Activated T-cell treated with anti-CD3 and anti-CD28 coated beads, Interleukin-2, amount 50 U/mL, for 72 hours (primary cell): ENCODE data around the gene OLFML2B. TPM values are rescaled to one million over a fixed set of nuclear protein-coding genes. Genes with fewer than 3 reads are reported as not detected.
"Not testable (repeated sequence)": the region's sequence is repeated elsewhere in the genome, so short reads cannot be mapped to it uniquely, and the experiment has no call there.

Experiments used
- ATAC-seq, 2 donors: fragments of 150-1000 bp; cut with Tn5 transposase; replicated peaks in 1 of 2; 2 replicates each; pipeline ENCODE4 v1.10.0; 2021; ENCODE audit warnings: moderate library complexity in 2 of 2, mild to moderate bottlenecking in 1 of 2
- DNase-seq, 2 donors: peaks; one replicate each; pipeline ENCODE4 v3.0.0; 2021 to 2022; ENCODE audit warnings: mixed read lengths in 1 of 2
- H3K27ac Mint-ChIP-seq: one replicate; pipeline ENCODE4 v1.8.0; 2022; ENCODE audit warnings: mild to moderate bottlenecking, moderate library complexity, mixed read lengths
- H3K27me3 Mint-ChIP-seq: one replicate; pipeline ENCODE4 v1.8.0; 2022; ENCODE audit warnings: low read depth, mixed read lengths
- H3K36me3 Mint-ChIP-seq, 2 donors: one replicate each; pipeline ENCODE4 v1.8.0; 2022; ENCODE audit warnings: mixed read lengths in 2 of 2, mild to moderate bottlenecking in 1 of 2; ENCODE audit not compliant: insufficient read depth in 2 of 2
- H3K4me1 Mint-ChIP-seq: one replicate; pipeline ENCODE4 v1.8.0; 2022; ENCODE audit warnings: low read depth, mixed read lengths
- H3K4me3 Mint-ChIP-seq, 2 donors: one replicate each; pipeline ENCODE4 v1.8.0; 2022; ENCODE audit warnings: mild to moderate bottlenecking in 2 of 2, mixed read lengths in 2 of 2, moderate library complexity in 2 of 2
- H3K9me3 Mint-ChIP-seq, 2 donors: one replicate each; pipeline ENCODE4 v1.8.0; 2022; ENCODE audit warnings: mixed read lengths in 2 of 2
- total RNA-seq, 2 donors: library from RNA; stranded (reverse); gene quantifications; one replicate each; pipeline ENCODE4 v1.2.3, GENCODE V29; 2022

The OLFML2B gene
- total RNA-seq, 2 donors from 2014 or later = not detected

GRCh38 chr1:162056579-162056978 lies 32.9 kb upstream of the OLFML2B start:
- H3K9me3 Mint-ChIP-seq = no peaks in the 10 kb centered on the region
- no peaks in the 10 kb centered on the region for H3K4me1 Mint-ChIP-seq
- H3K27me3 Mint-ChIP-seq = peaks cover 9% of the 10 kb centered on the region
- no peak overlapping the region for H3K4me3 Mint-ChIP-seq
- no peaks in the 10 kb centered on the region for H3K36me3 Mint-ChIP-seq
- DNase-seq = no peak
- ATAC-seq = no peak
- H3K27ac Mint-ChIP-seq = no peak overlapping the region

DNA sequence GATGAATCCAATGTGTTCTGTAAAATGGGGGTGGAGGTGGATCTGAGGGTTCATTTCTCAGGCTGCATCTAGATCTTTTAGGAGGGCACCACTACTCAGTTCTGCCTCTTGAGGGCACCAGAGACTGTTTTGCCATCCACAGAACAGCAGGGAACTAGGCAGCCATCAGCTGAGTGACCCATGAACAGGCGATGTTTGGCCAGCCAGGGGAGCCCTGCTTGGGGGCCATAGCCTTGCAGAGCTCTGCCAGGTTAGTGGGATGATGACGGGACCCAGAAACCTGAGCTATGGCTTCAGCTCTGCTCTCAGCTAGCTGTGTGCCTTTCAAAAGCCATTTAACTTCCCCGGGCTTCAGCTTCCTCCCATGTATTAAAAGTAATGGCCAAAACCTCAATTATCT lies 32.4 kb upstream of the OLFML2B start:
- ATAC-seq = peak; percentile 53 to 67
- Mint-ChIP-seq H3K4me3 (no peak overlapping the region), H3K36me3 (no peaks in the 10 kb centered on the region)

DNA sequence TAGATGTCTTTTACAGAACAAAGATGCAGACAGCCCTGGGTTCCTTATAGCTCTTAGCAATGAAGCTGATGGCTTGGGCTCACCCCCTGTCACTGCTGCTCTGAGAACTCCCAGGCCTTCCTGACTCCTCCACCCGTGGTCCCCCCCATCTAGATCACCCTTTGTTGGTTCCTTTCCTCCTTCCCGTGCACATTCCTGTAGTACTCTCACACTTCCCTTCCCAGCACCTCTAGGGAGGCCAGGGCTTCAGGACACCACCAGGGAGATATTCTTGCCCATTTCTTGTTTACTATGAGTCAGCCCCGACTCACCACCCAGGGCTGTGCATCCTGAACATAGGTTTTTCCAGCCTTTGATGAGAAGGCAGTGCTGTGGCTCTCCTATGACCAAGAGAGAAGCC lies 31.4 kb upstream of the OLFML2B start:
- Mint-ChIP-seq H3K27me3 (peaks cover 7% of the 10 kb centered on the region), H3K9me3 (no peaks in the 10 kb centered on the region), H3K4me1 (no peaks in the 10 kb centered on the region), H3K4me3 (no peak overlapping the region), H3K27ac (no peak overlapping the region), H3K36me3 (no peaks in the 10 kb centered on the region)
- DNase-seq (no peak), ATAC-seq (peak in 1 of 2 donors; percentile 46)

More for the DNA sequence above, 32.4 kb upstream of the OLFML2B start:
- Mint-ChIP-seq H3K9me3 (no peaks in the 10 kb centered on the region), H3K27me3 (peaks cover 7% of the 10 kb centered on the region), H3K4me1 (no peaks in the 10 kb centered on the region), H3K27ac (no peak overlapping the region)
- peak; percentile 51 to 54 for DNase-seq

GRCh38 chr1:162053949-162054348 lies 30.3 kb upstream of the OLFML2B start:
- not testable (repeated sequence) for H3K4me1 Mint-ChIP-seq, H3K4me3 Mint-ChIP-seq, DNase-seq, H3K9me3 Mint-ChIP-seq, H3K27me3 Mint-ChIP-seq, H3K27ac Mint-ChIP-seq, ATAC-seq, H3K36me3 Mint-ChIP-seq

DNA sequence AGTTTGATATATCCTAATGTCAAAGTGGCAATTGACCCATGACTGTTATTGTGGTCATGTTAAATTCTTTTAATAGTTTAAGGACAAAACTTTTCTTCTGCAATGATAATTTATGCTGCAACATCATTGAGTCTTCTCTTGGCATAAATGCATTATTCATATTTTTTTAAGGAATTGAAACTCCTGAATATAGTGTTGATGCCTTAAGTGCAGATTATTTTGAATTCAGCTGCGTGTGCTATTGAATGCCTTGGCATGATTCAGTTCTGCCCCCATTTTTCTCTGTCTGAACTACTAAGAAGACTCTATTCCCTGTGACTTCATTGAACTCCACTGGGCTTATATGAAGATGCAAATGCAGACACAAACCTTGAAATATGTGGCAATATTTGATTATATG lies 23.3 kb upstream of the OLFML2B start:
- no peaks in the 10 kb centered on the region for H3K36me3 Mint-ChIP-seq
- no peak for ATAC-seq
- no peaks in the 10 kb centered on the region for H3K4me1 Mint-ChIP-seq
- H3K9me3 Mint-ChIP-seq = no peaks in the 10 kb centered on the region
- no peak for DNase-seq
- H3K4me3 Mint-ChIP-seq = no peak overlapping the region
- peaks cover 13% of the 10 kb centered on the region for H3K27me3 Mint-ChIP-seq
- no peak overlapping the region for H3K27ac Mint-ChIP-seq

DNA sequence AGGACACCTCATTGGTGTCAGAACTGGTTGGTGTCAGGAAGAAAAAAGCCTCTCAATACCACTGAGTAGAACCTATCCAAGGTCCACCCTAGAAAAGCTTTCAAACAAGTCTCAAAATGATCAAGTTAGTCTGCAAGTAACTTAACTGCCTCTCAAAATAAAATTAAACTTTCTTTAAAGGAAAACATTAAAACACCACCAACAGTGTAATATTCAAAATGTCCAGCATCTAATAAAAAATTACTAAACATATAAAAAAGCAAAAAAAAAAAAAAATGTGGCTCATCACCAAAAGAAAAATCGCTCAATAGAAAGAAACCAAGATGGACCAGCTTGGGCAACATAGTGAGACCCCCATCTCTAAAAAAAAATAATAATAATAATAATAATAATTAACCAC lies 18.7 kb upstream of the OLFML2B start:
- peaks cover 13% of the 10 kb centered on the region for H3K27me3 Mint-ChIP-seq
- no peak overlapping the region for H3K4me3 Mint-ChIP-seq
- ATAC-seq (no peak), DNase-seq (no peak)
- H3K27ac Mint-ChIP-seq = no peak overlapping the region
- H3K4me1 Mint-ChIP-seq = peaks cover 11% of the 10 kb centered on the region
- H3K9me3 Mint-ChIP-seq = peaks cover 0 to 2% of the 10 kb centered on the region in 2 donors
- no peaks in the 10 kb centered on the region for H3K36me3 Mint-ChIP-seq

DNA sequence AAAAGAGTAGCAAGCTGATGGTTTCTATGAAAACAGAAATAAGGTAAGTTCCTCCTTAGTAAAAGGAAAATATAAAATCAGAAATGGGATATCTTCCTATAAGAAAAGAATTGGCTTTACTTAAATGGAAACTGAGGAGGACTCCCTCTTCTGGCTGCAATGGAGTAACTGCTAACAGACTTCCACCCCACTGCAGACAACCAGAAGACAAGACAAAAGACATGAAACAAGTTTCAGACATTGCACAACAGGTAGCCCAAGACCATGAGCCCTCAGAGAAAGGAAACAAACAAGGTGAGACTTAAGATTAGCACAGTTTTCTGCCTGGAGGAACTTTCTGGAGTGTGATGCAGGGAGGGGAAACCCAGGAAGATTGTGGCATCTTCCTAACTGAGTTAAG lies 17.0 kb upstream of the OLFML2B start:
- peaks cover 13% of the 10 kb centered on the region for H3K27me3 Mint-ChIP-seq
- no peak for ATAC-seq
- H3K36me3 Mint-ChIP-seq = no peaks in the 10 kb centered on the region
- H3K4me3 Mint-ChIP-seq = no peak overlapping the region
- H3K9me3 Mint-ChIP-seq = peaks cover 0 to 2% of the 10 kb centered on the region in 2 donors
- DNase-seq = no peak
- peaks cover 11% of the 10 kb centered on the region for H3K4me1 Mint-ChIP-seq
- H3K27ac Mint-ChIP-seq = no peak overlapping the region

GRCh38 chr1:162040001-162040400 lies 16.3 kb upstream of the OLFML2B start:
- H3K27me3 Mint-ChIP-seq = peaks cover 13% of the 10 kb centered on the region
- no peak overlapping the region for H3K27ac Mint-ChIP-seq
- ATAC-seq = no peak
- H3K4me3 Mint-ChIP-seq = no peak overlapping the region
- peaks cover 16% of the 10 kb centered on the region for H3K4me1 Mint-ChIP-seq
- no peaks in the 10 kb centered on the region for H3K36me3 Mint-ChIP-seq
- DNase-seq = no peak
- H3K9me3 Mint-ChIP-seq = peaks cover 0 to 2% of the 10 kb centered on the region in 2 donors

DNA sequence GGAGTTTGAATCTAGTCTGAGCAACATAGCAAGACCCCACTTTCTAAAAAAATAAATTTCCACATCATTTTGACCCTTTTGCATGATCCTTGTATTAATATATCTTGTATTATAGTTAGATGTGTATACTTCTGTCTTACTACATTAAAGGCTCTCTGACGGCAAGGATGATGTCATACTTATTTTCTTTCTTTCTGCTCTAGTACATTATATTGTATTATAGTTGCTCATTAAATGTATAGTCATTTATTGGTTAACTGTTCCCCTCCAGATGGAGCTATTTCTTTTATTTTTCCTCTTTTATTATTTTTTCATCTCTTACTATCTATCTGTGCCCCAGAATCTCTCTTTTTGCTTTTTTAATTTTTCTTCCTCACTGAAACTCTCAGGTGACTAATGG lies 15.0 kb upstream of the OLFML2B start:
- Mint-ChIP-seq H3K36me3 (no peaks in the 10 kb centered on the region), H3K27me3 (peaks cover 19% of the 10 kb centered on the region), H3K9me3 (peaks cover 0 to 2% of the 10 kb centered on the region in 2 donors), H3K27ac (peak overlapping the region; percentile 59), H3K4me3 (no peak overlapping the region), H3K4me1 (peaks cover 16% of the 10 kb centered on the region)
- DNase-seq (no peak), ATAC-seq (no peak)

DNA sequence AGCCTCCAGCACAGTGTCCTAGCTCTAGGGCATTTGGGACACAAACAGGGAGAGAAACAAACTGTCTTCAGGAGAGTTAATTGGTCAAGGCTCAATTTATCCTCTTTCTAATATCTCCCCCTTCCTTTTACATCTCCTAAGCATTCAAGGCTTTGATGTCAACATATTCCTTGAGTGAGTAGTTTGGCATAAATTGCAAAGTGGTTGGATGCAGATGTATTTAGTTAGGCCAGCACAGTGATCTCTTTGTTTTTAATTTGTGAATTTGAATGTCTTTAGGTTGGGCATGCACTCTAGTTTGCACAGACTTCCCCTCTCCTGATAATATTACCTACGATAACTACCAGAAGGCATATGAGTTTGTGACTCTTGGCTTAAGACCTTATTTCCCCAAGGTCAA lies 12.5 kb upstream of the OLFML2B start:
- H3K27ac Mint-ChIP-seq = no peak overlapping the region
- ATAC-seq = no peak
- H3K9me3 Mint-ChIP-seq = no peaks in the 10 kb centered on the region
- H3K27me3 Mint-ChIP-seq = peaks cover 22% of the 10 kb centered on the region
- peaks cover 16% of the 10 kb centered on the region for H3K4me1 Mint-ChIP-seq
- no peak overlapping the region for H3K4me3 Mint-ChIP-seq
- no peak for DNase-seq
- H3K36me3 Mint-ChIP-seq = no peaks in the 10 kb centered on the region

DNA sequence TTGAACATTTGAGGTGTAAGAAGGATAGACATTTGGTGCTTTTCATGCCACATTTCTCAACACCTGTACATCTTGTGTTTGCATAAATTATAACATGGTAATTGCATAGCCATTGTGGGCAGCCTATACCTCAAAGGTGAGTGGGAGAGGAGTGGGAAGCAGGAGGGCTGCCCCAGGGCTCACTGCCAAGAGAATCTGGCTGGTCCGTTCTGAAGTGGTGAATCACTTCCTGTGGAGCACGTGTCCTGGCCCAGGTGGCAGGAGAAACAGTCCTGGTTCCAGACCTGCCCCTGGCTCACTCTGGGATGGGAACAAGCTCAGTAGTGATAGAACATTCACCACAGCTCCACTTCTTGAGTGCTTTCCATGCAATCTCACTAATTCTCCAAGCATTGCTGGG lies 11.6 kb upstream of the OLFML2B start:
- Mint-ChIP-seq H3K27me3 (peaks cover 23% of the 10 kb centered on the region), H3K9me3 (no peaks in the 10 kb centered on the region)
- peak in 1 of 2 donors; percentile 4 for DNase-seq

GRCh38 chr1:162033428-162033827 lies 9.8 kb upstream of the OLFML2B start:
- DNase-seq = no peak
- no peaks in the 10 kb centered on the region for H3K36me3 Mint-ChIP-seq
- ATAC-seq = no peak
- no peak overlapping the region for H3K4me3 Mint-ChIP-seq
- peaks cover 5% of the 10 kb centered on the region for H3K4me1 Mint-ChIP-seq
- no peak overlapping the region for H3K27ac Mint-ChIP-seq
- H3K9me3 Mint-ChIP-seq = no peaks in the 10 kb centered on the region
- H3K27me3 Mint-ChIP-seq = peaks cover 25% of the 10 kb centered on the region

More for the DNA sequence above, 11.6 kb upstream of the OLFML2B start:
- Mint-ChIP-seq H3K4me1 (peaks cover 11% of the 10 kb centered on the region), H3K4me3 (no peak overlapping the region), H3K36me3 (no peaks in the 10 kb centered on the region), H3K27ac (no peak overlapping the region)
- ATAC-seq = peak; percentile 38 to 41

DNA sequence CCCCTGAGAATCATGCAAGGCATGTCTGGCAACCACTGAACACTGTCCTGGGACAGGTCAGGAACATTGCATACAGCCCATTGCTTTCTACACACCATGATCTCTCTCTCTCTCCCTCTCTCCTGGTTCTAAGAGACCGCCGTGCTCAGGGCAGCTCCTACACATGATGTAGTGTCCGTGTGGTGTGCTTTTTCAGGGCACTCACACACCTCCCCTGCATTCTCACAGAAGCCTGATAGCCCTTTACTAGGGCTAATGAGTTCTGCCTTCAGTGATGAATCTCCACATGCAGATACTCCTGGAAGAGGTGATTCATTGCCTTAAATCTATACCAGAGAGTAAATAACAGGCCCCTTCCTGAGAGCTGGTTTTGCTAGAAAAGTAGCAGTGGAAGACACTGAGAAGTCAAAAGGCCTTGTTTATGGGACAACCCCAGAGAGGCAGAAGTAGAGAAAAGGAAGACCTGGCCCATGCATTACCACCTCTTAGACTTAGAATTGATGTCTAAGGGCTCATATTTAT lies 7.2 kb upstream of the OLFML2B start:
- Mint-ChIP-seq H3K27me3 (peaks cover 46% of the 10 kb centered on the region), H3K4me1 (peaks cover 5% of the 10 kb centered on the region), H3K9me3 (no peaks in the 10 kb centered on the region), H3K4me3 (no peak overlapping the region), H3K36me3 (no peaks in the 10 kb centered on the region), H3K27ac (no peak overlapping the region)
- ATAC-seq (no peak), DNase-seq (no peak)

DNA sequence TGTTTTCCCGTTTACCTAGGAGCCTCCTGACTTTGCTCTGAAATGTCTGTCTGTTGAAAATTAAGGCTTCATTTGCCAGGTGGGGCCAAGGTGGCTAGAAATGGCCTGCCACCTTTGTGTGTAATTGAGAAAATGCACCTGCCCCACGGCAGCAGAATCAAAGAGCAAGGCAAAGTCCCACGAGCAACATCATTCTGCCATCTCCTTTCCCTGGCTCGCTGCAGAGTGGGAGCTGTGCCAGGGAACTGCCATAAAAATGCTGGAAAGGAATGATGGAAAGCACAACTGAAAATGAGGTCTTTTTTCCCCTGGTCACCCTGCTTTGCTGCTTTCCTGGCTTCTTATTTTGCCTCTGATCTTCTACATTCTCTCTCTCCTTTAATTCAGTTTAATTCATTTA lies 5.5 kb upstream of the OLFML2B start:
- no peak overlapping the region for H3K27ac Mint-ChIP-seq
- no peaks in the 10 kb centered on the region for H3K36me3 Mint-ChIP-seq
- H3K9me3 Mint-ChIP-seq = no peaks in the 10 kb centered on the region
- no peak for DNase-seq
- H3K27me3 Mint-ChIP-seq = peaks cover 56% of the 10 kb centered on the region
- H3K4me3 Mint-ChIP-seq = no peak overlapping the region
- ATAC-seq = no peak
- no peaks in the 10 kb centered on the region for H3K4me1 Mint-ChIP-seq
